ENCODE results near the gene GALNT2.

Gene GALNT2

DNA sequence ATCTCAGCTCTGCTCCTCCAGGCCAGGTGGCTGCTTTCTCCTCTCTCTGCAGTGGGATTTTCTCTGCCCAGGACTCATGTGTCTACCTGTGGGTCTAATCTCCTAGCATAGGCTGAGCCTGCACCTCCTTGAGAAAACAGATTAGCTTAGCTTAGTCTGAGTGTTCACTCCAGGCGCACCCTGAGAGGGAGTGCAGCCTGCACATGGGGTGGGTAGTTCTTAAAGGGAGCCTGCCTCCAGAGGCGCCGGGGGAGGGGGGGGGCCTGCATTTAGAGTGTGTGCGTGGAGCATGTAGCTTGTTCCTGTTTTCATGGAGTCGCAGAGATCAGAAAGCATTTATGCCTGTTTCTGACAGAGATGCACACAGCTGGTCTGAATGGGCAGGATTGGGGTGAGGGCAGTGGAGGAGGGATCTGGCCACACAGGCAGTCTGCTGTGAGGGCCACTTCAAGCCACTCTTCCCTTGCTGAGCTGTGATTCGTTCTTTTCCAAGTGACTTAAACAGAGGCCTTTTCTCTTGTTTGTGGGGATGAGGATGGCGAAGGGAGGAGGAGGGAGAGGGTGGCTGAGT lies 45.2 kb downstream of the GALNT2 start:
- FAIRE-seq, result no peak

DNA sequence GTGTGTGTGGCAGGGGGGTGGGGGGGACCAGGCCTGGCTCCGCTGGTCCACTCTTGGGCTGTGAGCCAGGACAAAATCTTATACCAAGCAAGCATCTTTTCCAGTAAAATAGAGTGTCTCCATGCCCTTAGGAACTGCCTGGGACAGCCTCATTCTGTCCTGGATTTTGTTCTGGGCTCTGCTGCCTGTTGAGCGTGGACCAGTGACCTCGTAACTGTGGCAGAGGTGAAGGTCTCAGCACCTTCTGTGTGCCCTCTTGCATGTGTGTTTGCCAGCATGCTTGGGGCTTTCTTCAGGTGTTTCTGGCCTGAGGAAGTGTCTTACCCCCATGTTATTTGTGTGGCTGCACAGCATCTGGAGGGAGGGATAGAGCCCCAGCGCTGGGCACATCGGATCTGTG lies 45.7 kb downstream of the GALNT2 start:
- no peak for FAIRE-seq
- DNase-seq (ENCODE audit: low spot score), result no peak

More for the DNA sequence above, 45.2 kb downstream of the GALNT2 start:
- DNase-seq (ENCODE audit: low spot score), result no peak

DNA sequence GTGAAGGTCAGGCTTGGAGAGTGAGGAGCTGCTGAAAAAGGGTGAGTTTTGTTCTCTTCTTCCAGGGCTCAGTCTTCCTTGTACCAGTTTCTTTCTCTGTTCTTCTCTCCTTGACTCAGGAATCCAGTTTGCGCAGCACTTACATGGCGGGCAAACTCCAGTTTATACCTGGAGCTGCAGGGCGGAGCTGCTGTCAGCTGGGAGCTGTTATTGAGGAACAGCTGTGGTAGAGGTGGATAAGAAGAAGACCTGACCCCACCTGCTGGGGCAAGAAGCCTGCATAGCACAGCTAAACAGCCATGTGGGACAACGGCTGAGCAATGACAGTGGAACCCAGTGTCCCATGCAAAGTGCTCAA lies 46.2 kb downstream of the GALNT2 start:
- FAIRE-seq, result no peak
- no peak for DNase-seq (ENCODE audit: low spot score)

DNA sequence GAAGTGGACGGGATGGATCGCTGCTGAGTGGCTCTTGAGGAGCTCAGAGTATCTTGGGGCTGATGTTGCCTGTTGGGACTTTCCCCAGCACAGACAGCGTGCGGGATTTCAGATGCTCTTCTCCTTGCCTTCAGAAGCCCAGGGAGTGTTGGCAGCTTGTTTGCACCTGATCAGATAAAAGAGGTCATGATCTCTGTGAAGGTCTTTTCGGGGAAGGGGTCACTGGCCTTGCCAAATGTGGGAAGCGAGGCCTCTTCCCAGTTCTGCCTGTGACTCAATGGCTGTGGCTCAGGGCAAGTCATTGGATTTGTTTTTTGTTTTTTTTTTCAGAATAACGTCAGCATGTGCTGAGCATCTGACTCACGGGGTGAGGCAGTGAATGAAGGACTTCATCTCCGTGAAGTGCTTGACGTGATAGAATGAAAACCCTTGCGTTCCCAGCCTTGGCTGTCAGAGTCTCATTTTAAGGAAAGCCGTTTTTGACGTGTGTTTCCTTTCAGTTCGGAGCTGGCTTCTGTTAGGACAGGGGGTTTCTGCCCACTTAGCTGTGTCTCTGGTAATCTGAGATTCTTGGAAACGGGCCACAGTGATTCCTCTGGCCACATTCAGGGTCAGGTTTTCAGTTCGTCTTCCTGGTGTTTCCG lies 46.7 kb downstream of the GALNT2 start:
- no peak for FAIRE-seq
- peak; percentile 18 for DNase-seq (ENCODE audit: low spot score)

DNA sequence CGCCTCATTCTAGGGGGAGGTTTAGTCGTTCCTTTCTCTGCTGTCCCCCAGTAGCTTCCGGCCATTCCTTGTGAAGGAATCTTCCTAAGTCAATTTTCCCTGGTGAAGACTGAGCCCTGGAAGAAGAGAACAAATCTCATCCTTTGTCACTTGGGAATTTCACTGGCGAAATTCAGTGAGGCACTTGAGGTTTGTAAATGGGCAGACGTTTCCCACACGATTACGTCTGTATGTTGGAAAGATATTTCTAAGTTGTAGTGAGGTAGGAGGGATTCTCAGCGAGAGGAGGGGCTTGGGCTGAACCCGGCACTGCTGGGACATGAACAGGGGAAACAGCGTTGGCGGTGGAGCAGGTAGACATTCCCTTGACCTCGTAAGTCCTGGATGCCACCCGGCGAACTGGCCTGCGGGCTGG lies 47.2 kb downstream of the GALNT2 start:
- FAIRE-seq (no peak), DNase-seq (ENCODE audit: low spot score) (no peak)

DNA sequence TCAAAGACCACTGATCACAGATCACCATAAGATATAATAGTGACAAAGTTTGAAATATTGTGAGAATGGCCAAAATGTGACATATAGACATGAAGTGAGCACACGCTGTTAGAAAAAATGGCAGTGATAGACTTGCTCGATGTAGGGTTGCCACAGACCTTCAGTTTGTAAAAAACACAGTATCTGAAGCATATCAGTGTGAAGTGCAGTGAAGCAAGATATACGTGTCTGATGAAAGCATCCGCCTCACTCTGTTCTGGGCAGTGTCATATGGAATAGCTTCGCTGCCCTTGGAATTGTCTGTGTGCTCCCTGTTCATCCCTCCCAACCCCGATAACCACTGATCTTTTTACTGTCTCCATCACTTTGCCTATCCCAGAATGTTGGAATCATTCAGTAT lies 50.7 kb downstream of the GALNT2 start:
- DNase-seq (ENCODE audit: low spot score), result no peak
- no peak for FAIRE-seq

DNA sequence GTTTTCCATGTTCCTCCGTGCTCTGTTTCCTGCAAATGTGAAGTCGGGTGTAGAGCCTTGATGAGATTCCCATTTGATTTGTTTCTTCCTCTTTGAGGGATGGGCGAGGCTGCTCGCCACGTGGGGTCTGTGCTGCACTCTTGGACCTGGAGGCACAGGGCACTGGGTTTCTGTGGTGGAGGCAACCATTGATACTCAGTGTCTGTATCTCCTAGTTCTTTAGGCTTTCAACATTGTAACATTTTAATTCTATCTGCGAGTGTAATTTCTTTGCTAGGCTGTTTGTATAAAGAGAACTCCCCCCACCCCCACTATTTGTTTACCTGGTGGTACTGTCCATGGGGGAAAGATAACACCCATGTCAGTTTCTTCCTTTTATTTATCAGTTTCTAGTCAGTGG lies 52.3 kb downstream of the GALNT2 start:
- no peak for FAIRE-seq
- DNase-seq (ENCODE audit: low spot score), result no peak

DNA sequence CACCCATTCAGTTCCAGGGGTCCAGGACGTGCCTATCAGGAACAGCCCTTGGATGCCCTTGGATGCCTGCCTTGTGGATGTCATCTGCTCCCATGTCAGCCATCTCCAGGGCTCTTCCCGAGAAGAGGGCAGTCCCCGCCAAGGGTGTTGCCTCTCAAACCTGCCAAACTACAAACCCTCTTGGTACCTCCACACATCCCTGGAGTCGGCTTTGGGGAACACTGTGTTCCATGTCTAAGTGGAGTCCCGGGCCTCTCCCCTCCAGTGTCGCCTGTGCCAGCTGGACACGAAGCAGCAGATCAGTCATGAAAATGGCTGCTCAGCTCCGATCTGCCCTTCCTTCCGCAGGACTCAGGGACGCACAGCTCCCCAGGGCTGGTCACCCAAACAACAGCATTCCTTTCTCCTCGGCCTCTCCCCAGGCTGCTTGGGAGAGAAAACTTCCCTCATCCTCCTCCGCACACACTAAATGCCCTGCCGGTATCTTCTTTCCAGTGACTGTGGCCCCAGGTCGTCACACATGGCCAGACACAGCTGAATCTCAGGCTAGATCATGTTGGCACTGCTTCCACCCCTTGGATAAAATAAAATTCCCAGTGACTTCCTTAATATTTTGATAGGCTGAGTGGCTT lies 53.4 kb downstream of the GALNT2 start:
- FAIRE-seq, result peak; percentile 89
- DNase-seq (ENCODE audit: low spot score), result peak; percentile 88

DNA sequence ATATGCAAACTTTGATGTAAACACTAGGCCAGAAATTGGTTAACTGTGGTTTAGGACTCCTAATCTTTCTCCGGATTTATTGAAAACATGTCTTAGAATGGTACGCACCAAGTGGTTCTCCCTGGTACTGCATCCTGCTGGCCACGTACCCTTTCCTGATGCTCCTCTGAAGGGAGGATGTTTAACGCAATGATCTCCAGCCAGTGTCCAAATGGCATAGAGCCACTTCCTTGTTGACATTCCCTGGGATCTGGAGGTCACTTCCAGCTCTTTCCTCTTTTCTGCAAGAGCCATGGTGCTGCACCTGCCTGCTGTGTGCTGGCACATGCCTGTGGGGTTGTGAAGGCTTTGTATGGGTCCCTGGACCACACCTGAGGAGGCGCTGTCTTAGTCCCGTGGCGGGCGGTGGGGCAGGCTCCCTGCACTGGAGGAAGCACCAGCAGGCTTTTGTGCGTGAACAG lies 53.9 kb downstream of the GALNT2 start:
- DNase-seq (ENCODE audit: low spot score) (no peak), FAIRE-seq (no peak)

DNA sequence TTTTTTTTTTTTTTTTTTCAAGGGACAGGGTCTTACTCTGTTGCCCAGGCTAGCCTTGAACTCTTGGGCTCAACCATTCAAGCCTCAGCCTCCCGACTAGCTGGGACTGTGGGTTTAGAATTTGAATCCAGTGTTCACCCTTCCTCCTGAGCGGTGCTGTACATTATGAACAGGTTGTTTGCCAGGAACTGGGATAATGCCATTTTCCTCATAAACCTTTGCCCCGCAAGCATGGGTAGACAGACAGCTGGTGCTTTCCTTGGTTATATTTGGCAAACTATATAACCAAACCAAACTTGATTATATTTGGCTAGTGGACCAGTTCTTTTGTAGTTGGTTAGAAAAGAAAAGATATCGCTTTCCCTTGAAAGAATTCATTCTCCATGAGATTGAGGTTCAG lies 54.9 kb downstream of the GALNT2 start:
- FAIRE-seq (no peak), DNase-seq (ENCODE audit: low spot score) (no peak)

DNA sequence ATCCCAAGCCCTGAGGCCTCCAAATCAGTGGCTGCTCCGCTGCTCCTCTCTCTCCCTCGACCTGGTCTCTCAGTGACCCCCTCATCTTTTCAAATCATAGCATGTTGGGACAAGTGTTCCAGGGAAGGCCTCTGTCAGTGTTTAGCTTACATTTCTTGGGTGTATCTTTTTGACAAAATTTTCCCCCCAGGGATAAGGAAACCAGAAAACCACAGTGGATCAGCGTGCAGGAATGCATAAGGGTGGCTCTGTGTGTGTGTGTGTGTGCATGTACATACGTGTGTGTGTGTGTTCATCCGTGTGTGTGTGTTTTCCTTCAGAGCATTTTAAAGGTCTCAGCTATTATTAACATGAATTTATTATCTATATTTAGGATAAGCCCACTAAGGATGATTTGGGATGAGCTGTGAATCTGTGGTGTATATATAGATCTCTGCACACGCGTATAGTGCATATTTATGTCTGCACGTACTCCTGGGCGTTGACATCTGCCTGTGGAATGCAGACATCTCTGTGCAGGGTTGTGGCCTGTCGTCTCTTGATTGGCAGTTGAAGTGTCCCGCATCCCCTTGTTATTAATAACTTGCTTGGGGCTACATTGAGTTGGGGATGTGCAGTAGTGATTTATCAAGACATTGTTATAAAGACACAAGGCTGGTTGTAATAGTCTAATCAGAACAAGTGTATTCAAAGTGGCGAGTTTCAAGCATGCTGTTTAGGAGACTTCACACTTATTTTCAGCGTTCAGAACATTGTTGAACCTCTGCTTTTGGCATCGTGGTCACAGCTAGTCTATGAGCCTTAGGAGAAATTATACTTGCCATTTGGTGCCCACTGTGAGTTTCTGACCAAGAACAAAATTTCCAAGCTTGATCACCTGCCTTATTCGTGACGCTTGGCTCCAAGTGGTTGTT lies 55.6 kb downstream of the GALNT2 start:
- FAIRE-seq (no peak), DNase-seq (ENCODE audit: low spot score) (no peak)

DNA sequence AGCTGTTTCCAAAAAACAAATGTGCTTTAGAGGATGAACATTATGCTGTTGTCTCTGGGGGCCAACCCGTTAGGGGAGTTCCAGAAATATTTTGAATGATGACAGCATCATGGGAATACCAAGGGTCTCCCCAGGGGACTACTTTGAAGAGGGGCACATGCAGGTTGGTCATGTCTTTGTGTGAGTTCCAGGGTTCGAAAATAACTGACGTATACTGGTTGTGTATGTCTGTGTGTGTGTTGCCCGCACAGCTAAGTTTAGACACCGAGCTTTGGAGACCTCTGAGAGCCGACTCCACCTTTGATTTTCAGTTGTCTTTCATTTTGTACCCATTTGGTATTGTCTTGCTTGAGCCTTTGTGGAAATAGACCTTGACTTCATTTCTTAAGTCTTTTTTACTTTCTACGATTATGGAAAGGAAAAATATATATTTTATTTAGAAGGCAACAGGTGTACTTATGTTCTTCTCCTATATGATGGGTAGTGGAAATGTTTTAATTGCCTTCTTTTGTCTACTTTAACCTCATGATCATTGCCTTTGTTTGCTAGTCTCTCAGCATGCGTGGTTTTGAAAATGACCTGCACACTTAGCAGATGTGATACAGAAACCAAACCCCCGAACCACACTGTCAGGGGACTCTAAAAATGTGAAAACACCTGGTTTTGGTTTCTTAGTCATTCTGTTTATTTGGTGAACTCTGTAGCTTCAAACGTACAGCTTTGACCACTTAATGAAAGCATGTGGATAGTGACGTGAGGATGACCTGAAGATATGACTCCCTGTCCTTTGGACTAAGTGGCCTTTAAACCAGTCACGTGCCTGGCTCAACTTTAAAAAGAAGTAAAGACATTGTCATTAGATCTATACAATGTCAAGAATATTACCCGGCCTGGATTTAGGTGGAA lies 56.5 kb downstream of the GALNT2 start:
- DNase-seq (ENCODE audit: low spot score) (no peak), FAIRE-seq (no peak)

DNA sequence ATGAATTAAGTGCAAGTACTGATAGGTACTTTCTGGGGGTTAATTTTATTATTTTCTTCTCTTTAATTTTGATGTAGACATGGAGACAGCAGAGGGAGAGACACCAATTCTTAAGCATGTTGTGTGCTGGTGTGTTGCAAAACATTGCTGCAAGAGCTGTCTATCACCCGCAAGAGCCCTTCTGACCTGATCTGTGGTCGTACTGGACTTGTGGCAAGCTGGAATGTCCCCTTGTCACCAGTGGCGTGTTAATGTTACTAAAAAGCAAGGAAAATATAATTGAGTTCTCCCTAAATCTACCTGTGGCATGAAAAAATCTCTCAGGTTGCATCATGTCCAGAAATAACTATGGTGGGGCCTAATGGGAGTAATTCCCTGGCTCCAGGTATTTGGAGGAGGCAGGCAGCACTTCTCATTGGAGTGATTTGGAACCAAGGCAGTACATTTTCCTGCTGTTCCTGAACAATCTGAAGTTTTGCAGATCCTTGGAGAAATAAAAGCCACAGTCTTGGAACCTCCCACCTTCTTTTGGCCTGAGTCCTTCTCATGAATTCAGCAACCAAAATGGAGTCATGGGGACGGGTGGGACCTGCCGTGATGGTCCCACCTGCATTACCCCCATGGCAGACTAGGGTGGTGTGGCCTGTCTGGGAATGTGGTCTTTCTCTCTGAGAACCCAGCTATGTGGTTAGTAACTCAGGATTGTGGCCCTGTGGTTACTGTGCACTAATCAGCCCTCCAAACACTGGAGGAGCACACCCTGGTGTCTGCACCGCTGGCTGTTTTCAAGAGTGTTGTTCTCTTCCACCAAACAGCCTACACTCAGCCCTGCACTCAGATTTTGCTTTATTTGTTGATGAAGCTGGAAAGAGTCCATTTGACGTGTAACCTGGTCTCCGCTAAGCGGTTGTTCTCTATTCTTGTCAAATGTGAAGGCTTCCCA lies 57.4 kb downstream of the GALNT2 start:
- FAIRE-seq (no peak), DNase-seq (ENCODE audit: low spot score) (no peak)

DNA sequence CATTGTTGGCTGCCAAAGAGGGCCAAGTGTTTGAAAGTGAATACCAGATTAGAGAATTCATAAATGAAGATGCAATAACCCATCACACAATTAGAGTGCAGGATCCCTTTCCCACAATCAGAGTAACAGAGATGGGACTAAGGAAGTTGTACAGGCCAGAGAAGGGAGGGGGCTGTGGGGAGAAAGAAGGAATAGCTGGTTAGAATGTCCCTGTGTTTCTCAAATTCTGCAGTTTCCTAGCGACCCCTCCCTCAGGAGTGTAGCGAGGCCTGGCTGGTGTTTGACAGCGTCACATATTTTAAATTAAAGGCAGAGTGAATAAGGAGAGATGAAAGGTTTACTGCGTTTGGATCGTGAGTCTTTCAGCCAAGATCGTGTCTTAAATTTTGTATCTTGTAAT lies 58.1 kb downstream of the GALNT2 start:
- DNase-seq (ENCODE audit: low spot score) (no peak), FAIRE-seq (no peak)

DNA sequence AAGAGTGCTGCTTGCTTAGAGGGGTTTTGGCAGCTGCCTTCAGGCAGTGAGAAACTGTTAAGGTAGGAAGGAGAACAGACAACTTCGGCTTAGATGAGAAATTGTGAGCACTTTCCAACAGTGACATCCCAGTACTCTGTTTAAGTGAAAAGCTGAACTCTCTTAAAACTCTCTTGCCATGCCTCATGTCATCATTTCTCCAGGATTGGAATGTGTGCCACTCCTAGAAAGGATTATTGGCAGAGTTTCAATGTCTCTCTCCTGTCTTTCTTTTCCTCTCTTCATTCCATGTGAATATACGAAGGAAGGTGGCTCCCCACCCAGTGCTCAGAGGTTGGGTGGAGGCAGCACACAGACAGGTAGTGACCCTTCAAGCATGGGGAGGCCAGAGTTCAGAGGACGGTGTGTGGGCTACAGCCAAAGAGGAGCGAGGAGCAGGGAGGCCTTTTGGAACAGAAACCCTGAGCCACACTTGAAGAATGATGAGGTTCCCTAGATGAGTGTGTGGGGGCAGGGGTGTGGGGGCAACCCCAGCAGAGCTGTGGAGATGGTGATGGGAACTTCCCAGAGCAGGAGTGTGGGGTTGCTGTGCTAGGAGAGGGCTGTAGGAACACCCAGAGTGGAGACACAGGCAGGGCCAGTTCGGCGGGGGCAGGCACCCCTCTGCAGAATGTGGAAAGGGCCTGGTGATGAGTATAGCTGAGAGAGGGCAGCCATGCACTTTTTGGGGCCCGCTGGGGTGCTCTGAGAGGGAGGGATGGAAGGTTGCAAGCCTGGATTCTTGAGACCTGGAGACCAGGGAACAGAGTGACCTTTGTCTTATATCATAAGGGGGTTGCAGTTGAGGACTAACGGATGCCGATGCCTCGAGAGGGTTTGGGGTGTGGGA lies 58.8 kb downstream of the GALNT2 start:
- FAIRE-seq (no peak), DNase-seq (ENCODE audit: low spot score) (no peak)

DNA sequence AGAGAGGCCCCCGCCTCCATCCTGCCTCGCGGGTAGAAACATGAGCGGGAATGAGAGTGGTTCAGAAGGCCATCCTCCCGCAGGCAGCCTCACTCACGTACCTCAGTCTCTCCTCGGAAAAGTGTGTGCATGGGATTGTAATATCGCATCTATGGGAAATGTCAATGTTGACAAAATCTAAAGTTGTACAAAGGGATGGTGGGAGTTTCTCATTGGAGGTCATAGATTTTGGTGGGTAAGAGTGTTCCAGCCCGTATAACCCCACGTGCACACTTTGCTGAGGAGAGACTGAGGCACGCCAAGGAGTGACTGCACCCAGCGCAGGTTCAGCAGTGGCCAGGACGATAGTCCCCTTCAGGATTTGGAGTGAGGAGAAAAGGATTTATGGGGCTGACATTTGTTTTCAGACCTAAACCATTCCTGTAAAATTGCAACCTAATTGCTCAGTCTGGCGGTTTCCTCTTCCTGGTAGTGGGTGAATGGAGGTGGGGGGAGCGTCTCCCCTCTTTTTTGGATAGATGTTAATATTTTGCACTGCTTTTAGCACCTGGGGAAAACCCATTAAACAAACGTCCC lies 59.6 kb downstream of the GALNT2 start:
- DNase-seq (ENCODE audit: low spot score) (no peak), FAIRE-seq (no peak)

DNA sequence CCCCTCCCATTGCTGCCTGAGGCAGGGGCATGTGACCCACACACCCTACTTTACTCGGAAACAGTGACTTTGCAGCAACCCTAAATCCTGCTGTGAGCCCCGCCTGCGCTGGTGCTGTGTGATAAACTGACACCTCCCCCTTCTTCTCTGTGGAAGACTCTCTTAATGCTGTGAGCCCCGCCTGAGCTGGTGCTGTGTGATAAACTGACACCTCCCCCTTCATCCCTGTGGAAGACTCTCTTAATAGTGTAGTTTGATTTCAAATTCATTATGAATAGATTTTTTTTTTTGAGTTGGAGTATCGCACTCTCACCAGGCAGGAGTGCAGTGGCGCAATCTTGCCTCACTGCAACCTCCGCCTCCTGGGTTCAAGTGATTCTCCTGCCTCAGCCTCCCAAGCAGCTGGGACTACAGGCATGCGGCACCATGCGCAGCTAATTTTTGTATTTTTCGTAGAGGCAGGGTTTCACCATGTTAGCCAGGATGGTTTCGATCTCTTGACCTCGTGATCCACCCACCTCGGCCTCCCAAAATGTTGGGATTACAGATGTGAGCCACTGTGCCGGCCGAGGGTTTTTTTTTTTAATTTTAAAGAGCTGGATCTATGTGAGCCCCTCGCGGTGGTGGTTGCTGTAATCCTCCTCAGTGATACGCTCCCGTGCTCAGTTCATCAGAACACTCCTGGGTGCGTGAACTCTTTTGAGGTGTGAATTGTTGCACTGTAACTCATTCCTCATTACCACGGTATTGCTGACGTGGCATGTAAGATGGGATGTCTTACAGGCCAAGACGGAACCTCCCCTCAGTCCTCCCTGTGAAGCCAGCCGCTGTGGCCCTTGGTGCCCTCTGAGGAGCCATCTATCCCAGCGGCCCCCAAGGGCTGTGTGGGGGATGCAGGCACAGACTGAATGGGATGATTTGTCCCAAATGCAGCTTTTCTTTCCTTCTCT lies 60.3 kb downstream of the GALNT2 start:
- DNase-seq (ENCODE audit: low spot score) (no peak), FAIRE-seq (no peak)
